Measurements from ENCODE around the gene ITIH4.

The ITIH4 gene

GRCh38 chr3:52763466-52763865, 67.0 kb downstream of the ITIH4 start:
- no peak for DNase-seq (ENCODE audit: low read depth, low spot score)
